Epithelial cell of esophagus (primary cell): ENCODE data around the gene MIOX.

Experiments used
- DNase-seq: peaks from one replicate; pipeline ENCODE4 v3.0.0; 2010; ENCODE audit warnings: low read depth
- H3K4me3 ChIP-seq: 2 replicates; pipeline ENCODE4 v1.5.1; 2011; ENCODE audit warnings: mild to moderate bottlenecking, low read length, control low read depth
- TF ChIP-seq, protein P1 (sequence below): IDR thresholded peaks from 2 replicates; pipeline ENCODE4 v1.5.1; 2011; ENCODE audit warnings: low read depth, mild to moderate bottlenecking, low read length, control low read depth, inconsistent platforms; ENCODE audit not compliant: insufficient read depth; ENCODE audit errors: missing control alignments

MIOX gene

DNA sequence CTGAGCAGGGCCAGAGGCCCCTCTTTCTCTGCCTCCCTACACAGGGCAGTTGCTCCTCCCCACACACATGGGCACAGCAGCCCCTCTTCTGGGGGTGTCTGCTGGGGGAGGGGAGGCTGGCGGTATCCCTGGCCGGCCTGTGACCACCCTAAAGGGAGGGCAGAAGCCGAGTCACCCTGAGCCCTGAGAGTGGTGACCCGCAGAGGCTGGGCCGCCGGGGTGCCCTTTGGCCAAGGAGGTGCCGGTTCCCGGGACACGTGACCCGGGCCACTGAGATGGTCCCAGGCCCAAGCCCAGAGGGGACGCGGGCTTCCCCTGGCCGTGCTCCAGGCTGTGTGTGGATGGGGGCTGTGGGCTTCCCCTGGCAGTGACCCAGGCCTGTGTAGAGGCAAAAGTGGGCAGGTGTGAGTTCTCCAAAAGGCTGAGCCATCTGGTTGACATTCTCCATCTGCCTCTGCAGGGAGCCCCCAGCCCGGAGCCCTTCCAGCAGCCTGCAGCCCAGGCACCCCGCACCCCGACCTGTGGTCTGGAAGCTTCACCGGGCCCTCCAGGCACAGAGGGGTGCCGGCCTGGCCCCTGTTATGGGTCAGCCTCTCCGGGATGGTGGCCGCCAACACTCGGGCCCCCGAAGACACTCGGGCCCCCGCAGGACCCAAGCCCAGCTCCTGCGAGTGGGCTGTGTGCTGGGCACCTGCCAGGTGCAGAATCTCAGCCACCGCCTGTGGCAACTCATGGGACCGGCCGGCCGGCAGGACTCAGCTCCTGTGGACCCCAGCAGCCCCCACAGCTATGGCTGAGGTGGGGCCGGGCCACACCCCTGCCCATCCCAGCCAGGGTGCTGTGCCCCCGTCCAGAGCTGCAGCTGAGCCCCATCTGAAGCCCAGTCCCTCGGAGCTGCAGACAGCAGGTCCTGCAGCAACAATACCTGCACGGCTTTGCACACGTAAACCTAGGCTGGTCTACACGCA is 4.3 kb upstream of the MIOX start:
- no peak for DNase-seq
- peak overlapping the region; percentile 48 for H3K4me3 ChIP-seq
- TF ChIP-seq, protein P1, sequence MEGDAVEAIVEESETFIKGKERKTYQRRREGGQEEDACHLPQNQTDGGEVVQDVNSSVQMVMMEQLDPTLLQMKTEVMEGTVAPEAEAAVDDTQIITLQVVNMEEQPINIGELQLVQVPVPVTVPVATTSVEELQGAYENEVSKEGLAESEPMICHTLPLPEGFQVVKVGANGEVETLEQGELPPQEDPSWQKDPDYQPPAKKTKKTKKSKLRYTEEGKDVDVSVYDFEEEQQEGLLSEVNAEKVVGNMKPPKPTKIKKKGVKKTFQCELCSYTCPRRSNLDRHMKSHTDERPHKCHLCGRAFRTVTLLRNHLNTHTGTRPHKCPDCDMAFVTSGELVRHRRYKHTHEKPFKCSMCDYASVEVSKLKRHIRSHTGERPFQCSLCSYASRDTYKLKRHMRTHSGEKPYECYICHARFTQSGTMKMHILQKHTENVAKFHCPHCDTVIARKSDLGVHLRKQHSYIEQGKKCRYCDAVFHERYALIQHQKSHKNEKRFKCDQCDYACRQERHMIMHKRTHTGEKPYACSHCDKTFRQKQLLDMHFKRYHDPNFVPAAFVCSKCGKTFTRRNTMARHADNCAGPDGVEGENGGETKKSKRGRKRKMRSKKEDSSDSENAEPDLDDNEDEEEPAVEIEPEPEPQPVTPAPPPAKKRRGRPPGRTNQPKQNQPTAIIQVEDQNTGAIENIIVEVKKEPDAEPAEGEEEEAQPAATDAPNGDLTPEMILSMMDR, result no peak

GRCh38 chr22:50483106-50483505 is 3.6 kb upstream of the MIOX start:
- TF ChIP-seq, protein P1, result no peak
- no peak overlapping the region for H3K4me3 ChIP-seq
- DNase-seq, result no peak

- TF ChIP-seq, protein P1, result no peak
- no peak for DNase-seq
- H3K4me3 ChIP-seq, result no peak overlapping the region
Measured at GRCh38 chr22:50483556-50483955, 3.1 kb upstream of the MIOX start.

- H3K4me3 ChIP-seq, result no peak overlapping the region
- no peak for DNase-seq
- TF ChIP-seq, protein P1, result no peak
Measured at GRCh38 chr22:50483977-50484853, 2.4 kb upstream of the MIOX start.

DNA sequence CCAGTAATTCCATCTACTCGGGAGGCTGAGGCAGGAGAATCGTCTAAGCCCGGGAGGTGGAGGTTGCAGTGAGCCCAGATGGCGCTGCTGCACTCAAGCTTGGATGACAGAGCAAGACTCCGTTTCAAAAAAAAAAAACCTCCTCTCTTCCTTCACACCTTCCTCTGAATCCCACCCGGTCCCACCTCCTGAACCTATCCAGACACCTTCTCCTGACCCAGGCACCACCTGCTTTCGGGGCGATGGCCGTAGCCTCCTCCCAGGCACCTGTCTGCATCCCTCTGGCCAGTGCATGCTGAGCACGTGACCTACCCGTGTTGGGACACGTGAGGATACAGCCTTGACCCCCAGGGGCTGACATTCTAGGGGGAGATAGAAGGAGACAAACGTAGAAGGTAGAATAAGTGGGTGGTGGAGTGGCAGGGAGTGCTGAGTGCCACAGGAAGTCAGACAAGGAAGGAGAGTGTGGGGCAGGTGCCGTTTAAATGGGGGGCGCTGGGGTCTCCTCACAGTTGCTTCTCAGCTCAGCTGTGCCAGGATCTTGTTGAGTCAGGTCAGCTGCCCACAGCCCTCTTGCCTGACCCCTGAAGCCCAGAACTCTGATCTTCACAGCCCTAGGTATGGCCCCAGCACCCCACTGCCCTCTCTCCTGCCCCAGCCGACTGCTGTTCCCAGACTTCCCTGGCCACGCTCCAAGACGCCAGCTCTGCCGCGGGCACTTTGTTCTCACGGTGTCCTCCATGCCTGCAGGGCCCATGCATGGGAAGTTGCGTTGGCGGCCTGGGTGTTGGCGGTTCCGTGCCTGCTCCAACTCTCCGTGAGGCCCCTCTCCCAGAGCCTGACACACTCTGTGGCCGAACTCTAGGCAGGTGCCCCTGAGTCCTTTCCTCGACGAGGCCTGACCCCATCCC is 1.2 kb upstream of the MIOX start:
- TF ChIP-seq, protein P1, result no peak
- DNase-seq, result peak; percentile 37
- no peak overlapping the region for H3K4me3 ChIP-seq

GRCh38 chr22:50487290-50488005 is 789 bp downstream of the MIOX start:
- TF ChIP-seq, protein P1, result no peak

More at GRCh38 chr22:50487290-50488005, 789 bp downstream of the MIOX start:
- DNase-seq, result no peak
- H3K4me3 ChIP-seq, result no peak overlapping the region
